WTC11 (cell line): ENCODE measurements around the gene PRPF31.

Experiments used
- CREM ChIP-seq: sonication (generic); formaldehyde crosslinking; IDR thresholded peaks from 2 replicates; pipeline ENCODE4 v1.8.1; 2022; ENCODE audit warnings: mild to moderate bottlenecking, missing genetic modification reagents, moderate library complexity
- NR1H2 ChIP-seq: sonication (generic); formaldehyde crosslinking; IDR thresholded peaks from 2 replicates; pipeline ENCODE4 v1.9.0; 2021; ENCODE audit warnings: mild to moderate bottlenecking, moderate library complexity, missing genetic modification reagents
- RELA ChIP-seq: sonication (generic); formaldehyde crosslinking; IDR thresholded peaks from 2 replicates; pipeline ENCODE4 v1.8.1; 2022; ENCODE audit warnings: missing genetic modification reagents, mild to moderate bottlenecking, borderline replicate concordance
- ZNF416 ChIP-seq: fragments of 250-450 bp; sonication (Bioruptor Pico); IDR thresholded peaks from 2 replicates; pipeline ENCODE4 v1.9.0; 2021; ENCODE audit warnings: mild to moderate bottlenecking, inconsistent platforms
- TF ChIP-seq, protein P1 (sequence below): sonication (generic); formaldehyde crosslinking; IDR thresholded peaks from 2 replicates; pipeline ENCODE4 v1.8.1; 2022; ENCODE audit warnings: mild to moderate bottlenecking, moderate library complexity, missing genetic modification reagents
- TF ChIP-seq, protein P2 (sequence below): fragments of 200-600 bp; IDR thresholded peaks from 2 replicates; pipeline ENCODE4 v1.8.0; 2022; ENCODE audit warnings: antibody characterized with exemption
- TF ChIP-seq, protein P3 (sequence below): sonication (generic); formaldehyde crosslinking; IDR thresholded peaks from 2 replicates; pipeline ENCODE4 v1.8.0; 2023; ENCODE audit warnings: mild to moderate bottlenecking, missing genetic modification reagents
- TF ChIP-seq, protein P4 (sequence below): sonication (generic); formaldehyde crosslinking; conservative IDR thresholded peaks from 2 replicates; pipeline ENCODE4 v1.8.1; 2022; ENCODE audit warnings: mild to moderate bottlenecking, missing genetic modification reagents
- TF ChIP-seq, protein P5 (sequence below): sonication (generic); formaldehyde crosslinking; IDR thresholded peaks from 2 replicates; pipeline ENCODE4 v1.8.1; 2023; ENCODE audit warnings: mild to moderate bottlenecking, missing genetic modification reagents

DNA sequence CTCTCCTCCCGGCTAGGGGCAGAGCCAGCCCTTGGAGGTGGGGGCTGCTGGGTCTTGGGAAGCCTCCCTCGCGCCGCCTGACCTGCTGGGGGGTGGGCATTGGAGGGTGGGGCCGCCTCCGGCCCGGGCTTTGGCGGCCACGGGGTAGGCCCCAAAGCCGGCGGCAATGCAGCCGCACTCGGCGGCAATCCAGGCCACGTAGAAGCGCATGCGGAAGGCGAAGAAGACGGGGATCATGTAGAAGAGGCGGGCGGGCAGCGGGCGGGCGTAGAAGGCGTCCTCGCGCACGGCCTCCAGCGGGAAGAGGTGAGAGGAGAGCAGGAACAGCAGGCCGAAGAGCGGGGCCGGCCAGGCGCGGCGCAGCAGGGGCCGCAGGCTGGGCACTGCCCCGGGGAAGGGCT is 65.1 kb downstream of the PRPF31 start:
- TF ChIP-seq, protein P1, sequence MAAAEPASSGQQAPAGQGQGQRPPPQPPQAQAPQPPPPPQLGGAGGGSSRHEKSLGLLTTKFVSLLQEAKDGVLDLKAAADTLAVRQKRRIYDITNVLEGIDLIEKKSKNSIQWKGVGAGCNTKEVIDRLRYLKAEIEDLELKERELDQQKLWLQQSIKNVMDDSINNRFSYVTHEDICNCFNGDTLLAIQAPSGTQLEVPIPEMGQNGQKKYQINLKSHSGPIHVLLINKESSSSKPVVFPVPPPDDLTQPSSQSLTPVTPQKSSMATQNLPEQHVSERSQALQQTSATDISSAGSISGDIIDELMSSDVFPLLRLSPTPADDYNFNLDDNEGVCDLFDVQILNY, result no peak
- TF ChIP-seq RELA (CRISPR knock-in tag) (no peak), NR1H2 (CRISPR knock-in tag) (no peak), ZNF416 (CRISPR knock-in tag) (no peak), CREM (CRISPR knock-in tag) (no peak)
- TF ChIP-seq, protein P2, sequence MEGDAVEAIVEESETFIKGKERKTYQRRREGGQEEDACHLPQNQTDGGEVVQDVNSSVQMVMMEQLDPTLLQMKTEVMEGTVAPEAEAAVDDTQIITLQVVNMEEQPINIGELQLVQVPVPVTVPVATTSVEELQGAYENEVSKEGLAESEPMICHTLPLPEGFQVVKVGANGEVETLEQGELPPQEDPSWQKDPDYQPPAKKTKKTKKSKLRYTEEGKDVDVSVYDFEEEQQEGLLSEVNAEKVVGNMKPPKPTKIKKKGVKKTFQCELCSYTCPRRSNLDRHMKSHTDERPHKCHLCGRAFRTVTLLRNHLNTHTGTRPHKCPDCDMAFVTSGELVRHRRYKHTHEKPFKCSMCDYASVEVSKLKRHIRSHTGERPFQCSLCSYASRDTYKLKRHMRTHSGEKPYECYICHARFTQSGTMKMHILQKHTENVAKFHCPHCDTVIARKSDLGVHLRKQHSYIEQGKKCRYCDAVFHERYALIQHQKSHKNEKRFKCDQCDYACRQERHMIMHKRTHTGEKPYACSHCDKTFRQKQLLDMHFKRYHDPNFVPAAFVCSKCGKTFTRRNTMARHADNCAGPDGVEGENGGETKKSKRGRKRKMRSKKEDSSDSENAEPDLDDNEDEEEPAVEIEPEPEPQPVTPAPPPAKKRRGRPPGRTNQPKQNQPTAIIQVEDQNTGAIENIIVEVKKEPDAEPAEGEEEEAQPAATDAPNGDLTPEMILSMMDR, result no peak
- TF ChIP-seq, protein P3, sequence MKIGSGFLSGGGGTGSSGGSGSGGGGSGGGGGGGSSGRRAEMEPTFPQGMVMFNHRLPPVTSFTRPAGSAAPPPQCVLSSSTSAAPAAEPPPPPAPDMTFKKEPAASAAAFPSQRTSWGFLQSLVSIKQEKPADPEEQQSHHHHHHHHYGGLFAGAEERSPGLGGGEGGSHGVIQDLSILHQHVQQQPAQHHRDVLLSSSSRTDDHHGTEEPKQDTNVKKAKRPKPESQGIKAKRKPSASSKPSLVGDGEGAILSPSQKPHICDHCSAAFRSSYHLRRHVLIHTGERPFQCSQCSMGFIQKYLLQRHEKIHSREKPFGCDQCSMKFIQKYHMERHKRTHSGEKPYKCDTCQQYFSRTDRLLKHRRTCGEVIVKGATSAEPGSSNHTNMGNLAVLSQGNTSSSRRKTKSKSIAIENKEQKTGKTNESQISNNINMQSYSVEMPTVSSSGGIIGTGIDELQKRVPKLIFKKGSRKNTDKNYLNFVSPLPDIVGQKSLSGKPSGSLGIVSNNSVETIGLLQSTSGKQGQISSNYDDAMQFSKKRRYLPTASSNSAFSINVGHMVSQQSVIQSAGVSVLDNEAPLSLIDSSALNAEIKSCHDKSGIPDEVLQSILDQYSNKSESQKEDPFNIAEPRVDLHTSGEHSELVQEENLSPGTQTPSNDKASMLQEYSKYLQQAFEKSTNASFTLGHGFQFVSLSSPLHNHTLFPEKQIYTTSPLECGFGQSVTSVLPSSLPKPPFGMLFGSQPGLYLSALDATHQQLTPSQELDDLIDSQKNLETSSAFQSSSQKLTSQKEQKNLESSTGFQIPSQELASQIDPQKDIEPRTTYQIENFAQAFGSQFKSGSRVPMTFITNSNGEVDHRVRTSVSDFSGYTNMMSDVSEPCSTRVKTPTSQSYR (CRISPR knock-in tag), result no peak
- TF ChIP-seq, protein P4, sequence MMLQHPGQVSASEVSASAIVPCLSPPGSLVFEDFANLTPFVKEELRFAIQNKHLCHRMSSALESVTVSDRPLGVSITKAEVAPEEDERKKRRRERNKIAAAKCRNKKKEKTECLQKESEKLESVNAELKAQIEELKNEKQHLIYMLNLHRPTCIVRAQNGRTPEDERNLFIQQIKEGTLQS (CRISPR knock-in tag), result no peak
- TF ChIP-seq, protein P5, sequence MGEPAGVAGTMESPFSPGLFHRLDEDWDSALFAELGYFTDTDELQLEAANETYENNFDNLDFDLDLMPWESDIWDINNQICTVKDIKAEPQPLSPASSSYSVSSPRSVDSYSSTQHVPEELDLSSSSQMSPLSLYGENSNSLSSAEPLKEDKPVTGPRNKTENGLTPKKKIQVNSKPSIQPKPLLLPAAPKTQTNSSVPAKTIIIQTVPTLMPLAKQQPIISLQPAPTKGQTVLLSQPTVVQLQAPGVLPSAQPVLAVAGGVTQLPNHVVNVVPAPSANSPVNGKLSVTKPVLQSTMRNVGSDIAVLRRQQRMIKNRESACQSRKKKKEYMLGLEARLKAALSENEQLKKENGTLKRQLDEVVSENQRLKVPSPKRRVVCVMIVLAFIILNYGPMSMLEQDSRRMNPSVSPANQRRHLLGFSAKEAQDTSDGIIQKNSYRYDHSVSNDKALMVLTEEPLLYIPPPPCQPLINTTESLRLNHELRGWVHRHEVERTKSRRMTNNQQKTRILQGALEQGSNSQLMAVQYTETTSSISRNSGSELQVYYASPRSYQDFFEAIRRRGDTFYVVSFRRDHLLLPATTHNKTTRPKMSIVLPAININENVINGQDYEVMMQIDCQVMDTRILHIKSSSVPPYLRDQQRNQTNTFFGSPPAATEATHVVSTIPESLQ (CRISPR knock-in tag), result no peak
